K562 (cell line): ENCODE results near the gene CLCN6. TPM values are rescaled to one million over a fixed set of nuclear protein-coding genes. Genes with fewer than 3 reads are reported as not detected.

ENCODE experiments used
- BCL6 ChIP-seq: fragments of 250-450 bp; sonication (Bioruptor Pico); IDR thresholded peaks from 2 replicates; pipeline ENCODE4 v1.4.0; 2020
- CBX5 ChIP-seq: IDR thresholded peaks from 2 replicates; pipeline ENCODE4 v1.6.1; 2014; ENCODE audit warnings: low read depth, borderline replicate concordance
- CTBP1 ChIP-seq: fragments of 450-650 bp; IDR thresholded peaks from 2 replicates; pipeline ENCODE4 v1.6.1; 2016; ENCODE audit warnings: borderline replicate concordance
- DDX20 ChIP-seq: fragments of 450-650 bp; IDR thresholded peaks from 2 replicates; pipeline ENCODE4 v1.6.1; 2016; ENCODE audit warnings: missing genetic modification characterization, low read depth, mild to moderate bottlenecking, missing compliant biosample characterization, moderate library complexity
- DIDO1 ChIP-seq: fragments of 450-650 bp; IDR thresholded peaks from 2 replicates; pipeline ENCODE4 v1.6.1; 2016; ENCODE audit warnings: low read depth, missing biosample characterization, missing genetic modification characterization
- DMBX1 ChIP-seq: fragments of 250-450 bp; sonication (Bioruptor Pico); IDR thresholded peaks from 2 replicates; pipeline ENCODE4 v1.8.0; 2022; ENCODE audit warnings: inconsistent platforms, mild to moderate bottlenecking, moderate library complexity, borderline replicate concordance
- ETV6 ChIP-seq, 3 experiments: fragments of 150-350 bp in 1 of 3; sonication (generic) in 1 of 3; formaldehyde crosslinking in 1 of 3; IDR thresholded peaks; 2 replicates each; pipeline versions ENCODE4 v1.6.1 to v1.8.0; 2014 to 2022; ENCODE audit warnings: borderline replicate concordance in 2 of 3, low read depth in 2 of 3, antibody characterized with exemption in 1 of 3, low read length in 1 of 3, mild to moderate bottlenecking in 1 of 3, missing genetic modification reagents in 1 of 3
- FUS ChIP-seq: fragments of 200-400 bp; formaldehyde crosslinking; optimal IDR thresholded peaks from 2 replicates; pipeline ENCODE3; 2017; ENCODE audit warnings: low read depth, low read length
- GABPB2 ChIP-seq: fragments of 250-450 bp; sonication (Bioruptor Pico); conservative IDR thresholded peaks from 2 replicates; pipeline ENCODE4 v1.5.1; 2021; ENCODE audit warnings: mild to moderate bottlenecking
- HINFP ChIP-seq: fragments of 450-650 bp; conservative IDR thresholded peaks from 2 replicates; pipeline ENCODE4 v1.6.1; 2016; ENCODE audit warnings: missing genetic modification characterization, low read depth, mild to moderate bottlenecking, control low read depth, missing compliant biosample characterization
- LARP7 ChIP-seq: fragments of 450-650 bp; IDR thresholded peaks from 2 replicates; pipeline ENCODE4 v1.6.1; 2016
- SPI1 ChIP-seq: IDR thresholded peaks from 2 replicates; pipeline ENCODE4 v1.6.1; 2011; ENCODE audit warnings: low read depth, low read length, control low read depth, borderline replicate concordance
- STAG1 ChIP-seq: sonication (generic); formaldehyde crosslinking; IDR thresholded peaks from 2 replicates; pipeline ENCODE4 v1.5.0; 2020; ENCODE audit warnings: missing genetic modification reagents, borderline replicate concordance
- TSHZ1 ChIP-seq: fragments of 250-450 bp; sonication (Bioruptor Pico); IDR thresholded peaks from 2 replicates; pipeline ENCODE4 v1.4.0; 2020; ENCODE audit warnings: mild to moderate bottlenecking, moderate library complexity
- UBTF ChIP-seq, 2 experiments: IDR thresholded peaks; 2 replicates each; pipeline ENCODE4 v1.6.1; 2012; ENCODE audit warnings: improper control_type of control experiment in 2 of 2, low read depth in 2 of 2, low read length in 2 of 2, borderline replicate concordance in 1 of 2
- XRCC5 ChIP-seq: fragments of 200-400 bp; formaldehyde crosslinking; IDR thresholded peaks from 2 replicates; pipeline ENCODE4 v1.6.1; 2017; ENCODE audit warnings: low read depth, mild to moderate bottlenecking, low read length
- ZFX ChIP-seq: sonication (generic); formaldehyde crosslinking; IDR thresholded peaks from 2 replicates; pipeline ENCODE4 v1.8.0; 2022; ENCODE audit warnings: mild to moderate bottlenecking, missing genetic modification reagents, moderate library complexity
- ZNF668 ChIP-seq: fragments of 250-450 bp; sonication (Bioruptor Pico); IDR thresholded peaks from 2 replicates; pipeline ENCODE4 v1.8.0; 2022; ENCODE audit warnings: mild to moderate bottlenecking, inconsistent platforms
- ZNF830 ChIP-seq: fragments of 250-450 bp; sonication (Bioruptor Pico); IDR thresholded peaks from 2 replicates; pipeline ENCODE4 v1.5.0; 2021; ENCODE audit warnings: mild to moderate bottlenecking
- polyA plus RNA-seq, 8 experiments: library from polyadenylated mRNA; depleted of rRNA in 4 of 8; stranded (reverse) in 5 of 8; unstranded in 3 of 8; fragments of >200 nt; fragmentation: Nextera tagmentation in 2 of 8; fragmentation: Illumina TruSeq in 1 of 8; extraction: Ambion mirVana in 2 of 8; extraction: Trizol in 1 of 8; gene quantifications; 2 replicates each; pipeline versions ENCODE4 v1.2.1 to v1.2.3, GENCODE V29; 2011 to 2014; ENCODE audit warnings: inconsistent platforms in 1 of 8, missing spikeins in 1 of 8
- total RNA-seq, 7 experiments: library from RNA; depleted of rRNA in 6 of 7; stranded (reverse); fragments of >200 nt in 6 of 7; fragmentation: Illumina TruSeq in 2 of 7; extraction: Trizol in 2 of 7; gene quantifications; 2 replicates each; pipeline versions ENCODE4 v1.2.1 to v1.2.3, GENCODE V29; 2011 to 2021; ENCODE audit warnings: low replicate concordance in 1 of 7

The CLCN6 gene
- total and polyA plus RNA-seq, 9 of the 15 experiments (the other 6 are each of a cell fraction or from before 2014, with no cell fraction given): 2.0 to 21.8 (median 13.6) TPM

- TF ChIP-seq HINFP: no peak
- no peak for TF ChIP-seq TSHZ1 (CRISPR knock-in tag)
- TF ChIP-seq LARP7: no peak
- no peak for TF ChIP-seq SPI1
- no peak for TF ChIP-seq ZFX (CRISPR knock-in tag)
- TF ChIP-seq STAG1 (CRISPR knock-in tag): no peak
- TF ChIP-seq DMBX1: no peak
- TF ChIP-seq ZNF830 (CRISPR knock-in tag): 0 out of 2 replicates have a peak, but pooled peaks have one; percentile 25
- peak; percentile 86 for TF ChIP-seq DIDO1 (tag)
- TF ChIP-seq UBTF (IDR thresholded peaks at IDR 0.05; ENCODE audit: borderline replicate concordance in 1 of 2, low read depth in 2 of 2, low read length in 2 of 2): peak; percentile 97 to 98
- peak; percentile 92 for TF ChIP-seq CTBP1
- no peak for TF ChIP-seq BCL6 (CRISPR knock-in tag)
- no peak for TF ChIP-seq CBX5
- TF ChIP-seq GABPB2 (CRISPR knock-in tag): 0 out of 2 replicates have a peak, but pooled peaks have one; percentile 20
- no peak for TF ChIP-seq ZNF668 (CRISPR knock-in tag)
- TF ChIP-seq XRCC5: no peak; the same call in 1 of the 2 replicates
- no peak for TF ChIP-seq DDX20 (tag)
- TF ChIP-seq ETV6 (IDR thresholded peaks at IDR 0.05; ENCODE audit: borderline replicate concordance in 1 of 2, low read depth in 2 of 2, low read length in 1 of 2): peak in 1 of 2 experiments; percentile 45; a peak in 1 of 4 replicates
- TF ChIP-seq ETV6 (CRISPR knock-in tag; IDR thresholded peaks at IDR 0.05; ENCODE audit: borderline replicate concordance): peak; percentile 70; the same call in 1 of the 2 replicates
- TF ChIP-seq FUS: no peak
Observed at GRCh38 chr1:11805422-11806306, at the start of gene CLCN6, which contains the start of gene MTHFR (continued).
